GM10847 (cell line): ENCODE data around the gene SHISA7.

Experiments
- POLR2A ChIP-seq: IDR thresholded peaks from 2 replicates; pipeline ENCODE4 v1.6.1; 2011; ENCODE audit not compliant: insufficient read length; ENCODE audit errors: extremely low read depth

Gene SHISA7

GRCh38 chr19:55432241-55432959 is 10.7 kb downstream of the SHISA7 start:
- TF ChIP-seq POLR2A: no peak

DNA sequence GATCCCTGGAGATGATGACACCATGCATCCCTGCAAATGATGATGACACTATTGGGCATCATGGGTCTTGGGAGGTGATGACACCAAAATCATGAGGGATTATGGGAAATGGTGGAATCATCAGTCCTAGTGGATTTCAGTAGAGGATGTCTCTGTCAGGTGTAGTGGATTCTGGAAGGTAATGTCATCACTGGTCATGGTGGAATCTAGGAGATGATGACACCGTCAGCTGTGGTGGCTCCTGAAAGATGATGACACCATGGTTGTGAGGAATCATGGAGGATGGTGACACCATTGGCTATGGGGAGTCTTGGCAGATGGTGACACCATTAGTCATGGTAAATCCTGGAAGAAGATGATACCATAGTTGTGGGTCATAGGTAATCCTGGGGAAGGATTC is 11.9 kb downstream of the SHISA7 start:
- TF ChIP-seq POLR2A: no peak

DNA sequence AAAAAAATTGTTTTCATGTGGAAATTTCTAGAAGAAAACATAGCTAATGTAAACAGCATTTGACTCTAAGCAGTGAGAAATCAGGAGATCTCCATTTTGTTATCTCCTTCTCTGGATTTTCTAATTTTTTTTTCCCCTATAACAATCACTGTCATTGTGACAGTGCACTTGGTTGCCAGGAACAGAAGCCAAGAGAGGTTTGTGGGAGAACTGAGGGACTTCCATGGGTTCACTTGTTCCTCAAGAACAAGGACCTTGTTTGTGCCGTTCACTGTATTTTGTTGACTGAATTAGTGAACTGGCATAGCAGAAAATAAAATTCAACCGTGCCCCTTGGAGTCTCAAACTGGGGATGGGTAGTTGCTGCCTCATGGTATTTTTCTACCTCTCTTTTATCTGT is 17.1 kb downstream of the SHISA7 start:
- no peak for TF ChIP-seq POLR2A

DNA sequence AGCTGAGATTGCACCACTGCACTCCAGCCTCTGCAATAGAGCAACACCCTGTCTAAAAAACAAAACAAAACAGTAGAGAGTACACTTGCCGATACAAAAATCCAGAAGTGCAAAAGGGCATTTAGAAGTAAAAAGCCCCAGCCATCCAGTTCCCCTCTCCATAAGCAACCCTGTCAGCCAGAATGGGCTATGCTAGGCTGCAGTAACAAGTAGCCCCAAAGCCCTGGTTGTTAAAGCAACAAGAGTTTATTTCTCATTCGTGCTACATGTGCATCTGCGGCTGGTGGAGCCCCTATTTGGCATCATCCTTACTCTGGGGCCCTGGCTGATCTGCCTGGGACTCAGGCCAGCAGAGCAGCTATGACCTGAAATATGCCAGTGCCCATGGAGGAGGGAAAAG is 18.6 kb downstream of the SHISA7 start:
- TF ChIP-seq POLR2A: no peak

DNA sequence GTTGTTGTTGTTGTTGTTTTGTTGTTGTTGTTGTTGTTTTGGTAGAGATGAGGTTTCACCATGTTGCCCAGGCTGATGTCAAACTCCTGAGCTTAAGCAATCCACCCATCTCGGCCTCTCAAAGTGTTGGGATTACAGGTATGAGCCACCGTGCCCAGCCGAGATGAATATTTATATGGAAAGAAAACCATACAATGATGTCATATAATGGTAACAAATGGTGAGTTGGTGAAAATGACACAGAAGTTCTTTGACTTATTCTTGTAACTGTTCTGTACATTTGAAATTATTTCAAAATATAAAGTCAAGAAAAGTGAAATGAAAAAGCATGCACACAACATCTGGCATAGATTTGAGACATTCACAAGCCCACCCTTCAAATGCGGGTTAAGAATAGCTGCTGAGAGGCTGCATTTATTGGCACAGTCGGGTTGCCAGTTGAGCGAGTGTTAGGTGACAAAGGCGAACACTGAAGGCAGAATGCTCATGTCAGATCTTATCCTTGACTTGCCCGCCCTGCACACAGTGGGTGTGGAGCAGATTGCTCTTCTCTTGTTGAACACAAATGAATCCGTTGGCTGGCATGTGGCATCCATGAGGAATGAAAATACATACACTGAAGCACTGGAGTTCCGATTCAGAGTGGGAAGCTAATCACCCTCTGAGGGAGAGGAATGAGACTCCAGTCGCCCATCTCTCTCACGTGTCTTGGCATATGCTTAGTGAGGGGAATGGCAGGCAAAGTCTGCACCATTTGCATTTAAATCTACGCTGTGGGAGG is 19.7 kb downstream of the SHISA7 start:
- no peak for TF ChIP-seq POLR2A

- no peak for TF ChIP-seq POLR2A
Measured at GRCh38 chr19:55419624-55420236, 23.4 kb downstream of the SHISA7 start.

- TF ChIP-seq POLR2A: no peak
Measured at GRCh38 chr19:55419103-55419502, 24.0 kb downstream of the SHISA7 start.

DNA sequence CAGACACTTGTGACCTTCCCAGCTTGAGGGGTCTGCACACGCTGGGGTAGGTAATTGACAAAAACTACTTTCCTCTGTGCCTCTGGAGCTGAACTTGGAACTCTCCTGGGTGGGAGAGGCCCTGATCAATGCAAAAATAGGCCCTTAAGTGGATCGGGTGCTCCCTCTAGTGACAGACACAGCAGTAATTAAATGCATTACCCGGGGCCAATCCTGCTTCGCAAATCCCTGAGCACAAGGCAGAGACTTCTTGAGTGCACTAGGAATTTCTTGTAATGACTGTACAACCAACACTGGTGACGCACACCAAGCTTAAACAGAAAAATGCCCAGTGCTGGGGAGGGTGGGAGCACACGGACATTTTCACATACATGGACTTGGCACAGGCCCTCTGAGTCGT is 24.9 kb downstream of the SHISA7 start:
- TF ChIP-seq POLR2A: no peak

DNA sequence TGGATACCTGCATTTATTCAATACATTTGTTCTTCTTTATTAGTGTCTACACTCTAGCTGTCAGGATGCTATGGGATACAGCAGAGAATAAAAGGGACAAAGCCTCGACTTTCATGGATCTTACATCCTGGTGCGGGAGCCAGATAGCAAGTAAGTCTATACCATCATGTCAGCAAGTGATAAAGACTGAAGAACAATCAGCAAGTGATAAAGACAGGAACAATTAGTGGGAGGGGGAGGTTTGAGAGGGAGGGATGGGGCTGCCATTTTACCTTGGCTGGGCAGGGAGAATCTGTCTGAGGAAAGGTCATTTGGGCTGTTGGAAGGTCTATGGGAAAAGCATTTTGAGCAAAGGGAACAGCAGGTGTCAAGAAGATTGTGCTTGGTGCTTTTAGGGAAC is 32.9 kb downstream of the SHISA7 start:
- no peak for TF ChIP-seq POLR2A

GRCh38 chr19:55408533-55408872 is 34.6 kb downstream of the SHISA7 start:
- TF ChIP-seq POLR2A: no peak

DNA sequence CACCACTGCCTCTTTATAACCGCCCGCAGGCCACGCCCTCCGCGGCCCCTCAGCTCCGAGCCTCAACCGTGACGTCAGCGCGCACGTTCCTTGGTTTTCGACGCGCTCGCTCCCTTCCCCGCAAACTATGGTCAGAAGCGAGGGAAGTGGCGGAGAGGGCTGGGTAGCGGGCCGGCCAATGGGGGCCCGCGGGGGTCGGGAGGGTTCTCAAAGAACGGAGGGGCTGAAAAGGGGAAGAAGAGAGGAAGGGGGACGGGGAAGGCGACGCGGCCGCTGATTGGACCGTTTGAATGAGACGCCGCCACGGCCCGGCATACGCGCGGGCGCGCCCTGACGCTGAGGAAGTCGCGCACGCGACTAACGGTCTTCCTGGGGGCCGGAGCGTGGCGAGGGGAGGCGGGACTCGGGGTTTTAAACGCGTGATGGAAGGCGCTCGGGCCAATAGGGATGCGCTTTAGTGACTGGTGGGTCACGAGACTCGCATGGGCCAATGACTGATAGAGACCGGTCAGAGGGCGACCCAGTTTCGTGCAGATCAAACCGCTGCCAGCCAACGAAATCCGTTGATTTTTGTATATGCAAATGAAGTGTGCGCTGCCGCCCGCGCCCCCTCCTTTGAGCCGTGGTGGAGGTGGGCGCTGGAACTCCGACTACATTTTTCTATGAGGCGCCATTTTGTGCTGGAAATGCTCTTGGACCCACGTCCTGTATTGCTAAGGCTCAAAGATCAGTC is 35.1 kb downstream of the SHISA7 start:
- TF ChIP-seq POLR2A: no peak

- TF ChIP-seq POLR2A: peak; percentile 99
Measured at GRCh38 chr19:55407550-55407799, 35.6 kb downstream of the SHISA7 start, which contains the start of gene UBE2S. TSS of gene UBE2S (minus strand) at chr19:55407788. CDS start at chr19:55407589, 199 bp downstream.

- TF ChIP-seq POLR2A: no peak
Measured at GRCh38 chr19:55406826-55407549, 36.1 kb downstream of the SHISA7 start.

- TF ChIP-seq POLR2A: no peak
Measured at GRCh38 chr19:55406091-55406825, 36.8 kb downstream of the SHISA7 start.
